Transverse colon (tissue), 3 donors: ENCODE measurements around the gene SNX11.

Source experiments
- CTCF ChIP-seq, 5 experiments: fragments of 200-600 bp in 3 of 5; fragments of 450-650 bp in 2 of 5; sonication (generic) in 3 of 5; IDR thresholded peaks; 1 replicate in 2 of 5; 2 replicates in 3 of 5; pipeline ENCODE4 v1.5.1; 2016 to 2017; ENCODE audit warnings: antibody characterized with exemption in 5 of 5, inconsistent platforms in 3 of 5, mild to moderate bottlenecking in 2 of 5, moderate library complexity in 1 of 5
- EP300 ChIP-seq: sonication (generic); formaldehyde crosslinking; IDR thresholded peaks from one replicate; pipeline ENCODE4 v1.6.1; 2017; ENCODE audit warnings: antibody characterized with exemption, low read depth
- POLR2A ChIP-seq: fragments of 450-650 bp; IDR thresholded peaks from one replicate; pipeline ENCODE4 v1.6.1; 2016; ENCODE audit warnings: antibody characterized with exemption, mild to moderate bottlenecking, moderate library complexity

- TF ChIP-seq CTCF (IDR thresholded peaks at IDR 0.05), result peak in 1 of 5 experiments; percentile 3
- no peak for TF ChIP-seq EP300
- TF ChIP-seq POLR2A, result peak; percentile 82
These were observed at the start of gene SNX11 for GRCh38 chr17:48107137-48108055.
